GM19193 (cell line): ENCODE results near the gene POLA2.

Experiments used
- POLR2A ChIP-seq: IDR thresholded peaks from 4 replicates; pipeline ENCODE4 v1.6.1; 2011; ENCODE audit not compliant: insufficient read depth, insufficient read length; ENCODE audit errors: extremely low read depth

The POLA2 gene

GRCh38 chr11:65227879-65228278 lies 33.9 kb upstream of the POLA2 start:
- TF ChIP-seq POLR2A = no peak

GRCh38 chr11:65236194-65237059 lies 25.3 kb upstream of the POLA2 start:
- TF ChIP-seq POLR2A = no peak

GRCh38 chr11:65241134-65241533 lies 20.6 kb upstream of the POLA2 start:
- no peak for TF ChIP-seq POLR2A

DNA sequence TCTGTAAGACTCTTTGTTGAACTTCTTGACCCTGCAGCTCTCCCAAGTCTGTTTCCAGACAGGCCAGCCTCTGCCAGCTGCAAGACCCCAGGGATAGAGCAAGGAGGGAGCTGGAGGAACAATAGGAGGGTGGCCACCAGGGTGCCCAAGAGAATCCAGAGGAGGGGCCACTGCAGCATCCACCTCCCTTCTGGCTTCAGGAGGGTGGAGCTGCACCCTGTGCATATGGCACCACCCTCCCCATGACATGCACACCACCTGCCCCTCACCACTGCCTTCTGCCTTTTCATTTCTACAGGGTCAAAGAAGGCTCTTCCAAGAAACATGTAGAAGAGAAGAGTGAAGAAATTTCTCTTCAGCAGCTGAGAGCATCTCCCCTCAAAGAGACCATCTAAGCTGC lies 20.1 kb upstream of the POLA2 start:
- TF ChIP-seq POLR2A = no peak

- TF ChIP-seq POLR2A = no peak
Observed at GRCh38 chr11:65242389-65242788, 19.4 kb upstream of the POLA2 start.

GRCh38 chr11:65243797-65244196 lies 18.0 kb upstream of the POLA2 start:
- no peak for TF ChIP-seq POLR2A

- TF ChIP-seq POLR2A = no peak
Observed at GRCh38 chr11:65246506-65246905, 15.3 kb upstream of the POLA2 start.

DNA sequence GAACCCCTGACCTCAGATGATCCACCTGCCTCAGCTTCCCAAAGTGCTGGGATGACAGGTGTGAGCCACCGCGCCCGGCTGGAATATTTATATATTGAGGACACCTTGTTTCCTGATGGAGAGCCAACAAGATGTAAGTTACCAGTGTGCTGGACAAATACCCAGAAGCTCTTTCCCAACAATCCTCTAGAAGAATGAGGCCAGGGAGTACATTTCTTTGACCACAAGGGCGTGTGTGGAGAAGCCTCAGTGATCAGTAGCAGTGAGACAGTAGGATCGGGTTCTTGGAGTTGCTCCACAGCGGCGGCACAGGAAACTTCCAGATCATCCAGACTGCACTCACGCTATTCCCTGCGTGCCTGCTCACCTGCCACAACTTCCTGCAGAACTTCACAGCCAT lies 10.3 kb upstream of the POLA2 start:
- no peak for TF ChIP-seq POLR2A

GRCh38 chr11:65254724-65255123 lies 7.0 kb upstream of the POLA2 start:
- TF ChIP-seq POLR2A = no peak

DNA sequence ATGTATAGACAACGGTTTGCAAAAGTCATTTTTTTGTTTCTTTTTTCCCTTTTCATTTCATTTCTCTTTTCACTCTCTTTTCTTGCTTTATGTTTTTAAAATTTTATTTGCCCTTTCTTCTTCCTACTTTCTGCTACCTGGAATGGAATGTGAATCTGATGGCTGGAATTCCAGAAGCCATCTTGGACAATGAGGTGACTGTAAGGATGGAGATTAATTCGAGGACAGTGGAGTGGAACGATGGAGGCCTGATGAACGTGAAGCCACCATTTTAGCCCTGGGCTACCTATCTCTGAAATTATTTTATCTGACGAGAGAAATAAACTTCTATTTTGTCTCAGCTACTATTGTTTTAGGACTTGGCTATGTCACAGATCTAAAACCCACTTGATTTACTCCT lies 2.8 kb upstream of the POLA2 start:
- no peak for TF ChIP-seq POLR2A

DNA sequence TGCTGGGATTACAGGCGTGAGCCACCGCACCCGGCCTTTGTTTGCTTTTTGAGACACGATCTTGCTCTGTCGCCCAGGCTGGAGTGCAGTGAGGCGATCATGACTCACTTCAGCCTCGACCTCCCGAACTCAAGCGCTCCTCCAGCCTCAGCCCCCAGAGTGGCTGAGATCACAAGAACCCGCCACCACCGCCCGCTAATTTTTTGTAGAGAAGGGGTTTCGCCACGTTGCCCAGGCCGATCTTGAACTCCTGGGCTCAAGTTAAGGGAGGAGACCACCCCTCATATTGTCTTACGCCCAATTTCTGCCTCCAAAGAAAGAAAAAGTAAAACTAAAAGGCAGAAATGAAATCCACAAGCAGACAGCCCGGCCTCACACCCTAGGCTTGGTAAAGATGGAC lies 1.5 kb upstream of the POLA2 start:
- TF ChIP-seq POLR2A = no peak

GRCh38 chr11:65260756-65261590 lies 789 bp upstream of the POLA2 start:
- no peak for TF ChIP-seq POLR2A

GRCh38 chr11:65262381-65262680 lies 569 bp downstream of the POLA2 start:
- no peak for TF ChIP-seq POLR2A

GRCh38 chr11:65262776-65263175 lies 1.0 kb downstream of the POLA2 start:
- no peak for TF ChIP-seq POLR2A

DNA sequence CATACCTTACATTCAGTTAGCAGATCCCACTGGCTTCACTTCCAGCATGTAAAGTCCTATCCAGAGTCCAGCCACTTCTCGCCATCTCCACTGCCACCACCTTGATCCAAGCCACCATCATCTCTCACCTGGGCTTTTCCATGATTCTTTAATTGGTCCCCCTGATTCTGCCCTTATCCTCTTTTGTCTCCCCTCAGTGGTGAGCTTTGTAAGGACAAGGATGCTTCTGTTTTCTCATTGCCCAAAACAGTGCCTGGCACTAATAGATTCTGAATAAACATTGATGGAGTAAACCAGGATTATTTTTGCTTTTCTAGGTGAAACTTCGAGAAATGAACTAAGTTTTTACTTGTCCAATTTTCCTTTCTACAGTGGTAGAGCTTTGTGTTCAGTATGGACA lies 4.4 kb downstream of the POLA2 start:
- no peak for TF ChIP-seq POLR2A
